ENCODE measurements around the gene ANKMY1.

The ANKMY1 gene

GRCh38 chr2:240451108-240451611 is 106.6 kb downstream of the ANKMY1 start:
- TF ChIP-seq CTCF (IDR thresholded peaks at IDR 0.05; ENCODE audit: low read depth, low read length, missing control alignments) = no peak
- DNase-seq (ENCODE audit: low read depth) = no peak
- no peak overlapping the region for H3K4me3 ChIP-seq (ENCODE audit: low read depth, low read length)

- no peak for TF ChIP-seq CTCF (IDR thresholded peaks at IDR 0.05; ENCODE audit: low read depth, low read length, missing control alignments)
- DNase-seq (ENCODE audit: low read depth) = no peak
- H3K4me3 ChIP-seq (ENCODE audit: low read depth, low read length) = no peak overlapping the region
Observed at GRCh38 chr2:240450532-240451107, 107.2 kb downstream of the ANKMY1 start.

- TF ChIP-seq CTCF (IDR thresholded peaks at IDR 0.05; ENCODE audit: low read depth, low read length, missing control alignments) = no peak
- no peak overlapping the region for H3K4me3 ChIP-seq (ENCODE audit: low read depth, low read length)
- no peak for DNase-seq (ENCODE audit: low read depth)
Observed at GRCh38 chr2:240449764-240450531, 107.8 kb downstream of the ANKMY1 start.

GRCh38 chr2:240448387-240449274 is 109.2 kb downstream of the ANKMY1 start:
- no peak for DNase-seq (ENCODE audit: low read depth)
- TF ChIP-seq CTCF (IDR thresholded peaks at IDR 0.05; ENCODE audit: low read depth, low read length, missing control alignments) = no peak
- no peak overlapping the region for H3K4me3 ChIP-seq (ENCODE audit: low read depth, low read length)

GRCh38 chr2:240447934-240448333 is 109.9 kb downstream of the ANKMY1 start:
- H3K4me3 ChIP-seq (ENCODE audit: low read depth, low read length) = no peak overlapping the region
- DNase-seq (ENCODE audit: low read depth) = no peak
- TF ChIP-seq CTCF (IDR thresholded peaks at IDR 0.05; ENCODE audit: low read depth, low read length, missing control alignments) = no peak

- no peak for DNase-seq (ENCODE audit: low read depth)
- TF ChIP-seq CTCF (IDR thresholded peaks at IDR 0.05; ENCODE audit: low read depth, low read length, missing control alignments) = no peak
- H3K4me3 ChIP-seq (ENCODE audit: low read depth, low read length) = no peak overlapping the region
Observed at GRCh38 chr2:240447331-240447730, 110.5 kb downstream of the ANKMY1 start.

All from GM12864 (cell line).